HG03139 (cell line): ENCODE results near the gene CDYL2.
"Not testable (repeated sequence)": the region's sequence is repeated elsewhere in the genome, so short reads cannot be mapped to it uniquely, and the experiment has no call there.

Experiments used
- ATAC-seq: cut with Tn5 transposase; IDR thresholded peaks from one replicate; pipeline ENCODE4 v1.9.1; 2021; ENCODE audit not compliant: unreplicated experiment

The CDYL2 gene

GRCh38 chr16:80751167-80751566, 53.2 kb downstream of the CDYL2 start:
- ATAC-seq = no peak

GRCh38 chr16:80746231-80746630, 58.2 kb downstream of the CDYL2 start:
- no peak for ATAC-seq

- no peak for ATAC-seq
Measured at GRCh38 chr16:80744856-80745255, 59.5 kb downstream of the CDYL2 start.

GRCh38 chr16:80743772-80744171, 60.6 kb downstream of the CDYL2 start:
- ATAC-seq = no peak

GRCh38 chr16:80743273-80743672, 61.1 kb downstream of the CDYL2 start:
- no peak for ATAC-seq

- ATAC-seq = no peak
Measured at GRCh38 chr16:80742331-80742730, 62.1 kb downstream of the CDYL2 start.

- ATAC-seq = no peak
Measured at GRCh38 chr16:80741724-80742123, 62.7 kb downstream of the CDYL2 start.

GRCh38 chr16:80739523-80739922, 64.9 kb downstream of the CDYL2 start:
- ATAC-seq = no peak

GRCh38 chr16:80738521-80738920, 65.9 kb downstream of the CDYL2 start:
- ATAC-seq = no peak

GRCh38 chr16:80735846-80736245, 68.6 kb downstream of the CDYL2 start:
- ATAC-seq = no peak

- no peak for ATAC-seq
Measured at GRCh38 chr16:80733407-80733806, 71.0 kb downstream of the CDYL2 start.

GRCh38 chr16:80731915-80732314, 72.5 kb downstream of the CDYL2 start:
- no peak for ATAC-seq

GRCh38 chr16:80727066-80727763, 77.2 kb downstream of the CDYL2 start:
- ATAC-seq = not testable (repeated sequence)

- ATAC-seq = no peak
Measured at GRCh38 chr16:80725566-80726162, 78.7 kb downstream of the CDYL2 start.

- no peak for ATAC-seq
Measured at GRCh38 chr16:80723981-80724380, 80.4 kb downstream of the CDYL2 start.

GRCh38 chr16:80723091-80723490, 81.3 kb downstream of the CDYL2 start:
- ATAC-seq = no peak

GRCh38 chr16:80720804-80721371, 83.5 kb downstream of the CDYL2 start:
- no peak for ATAC-seq

GRCh38 chr16:80719573-80719972, 84.8 kb downstream of the CDYL2 start:
- ATAC-seq = no peak

- ATAC-seq = no peak
Measured at GRCh38 chr16:80718480-80719220, 85.7 kb downstream of the CDYL2 start.

GRCh38 chr16:80717611-80718010, 86.8 kb downstream of the CDYL2 start:
- no peak for ATAC-seq

- ATAC-seq = no peak
Measured at GRCh38 chr16:80716564-80717139, 87.7 kb downstream of the CDYL2 start.
